Ascending aorta (tissue), 2 donors: ENCODE results near the gene SOAT1. TPM values are rescaled to one million over a fixed set of nuclear protein-coding genes. Genes with fewer than 3 reads are reported as not detected.

ENCODE experiments used
- DNase-seq, 2 donors: peaks; one replicate each; pipeline ENCODE4 v3.0.0-alpha.2; 2019; ENCODE audit warnings: low spot score in 2 of 2
- H3K27ac ChIP-seq, 2 donors: fragments of 200-600 bp; sonication (generic); one replicate each; pipeline ENCODE4 v1.5.1; 2016 to 2017; ENCODE audit warnings: mild to moderate bottlenecking in 1 of 2
- H3K27me3 ChIP-seq: fragments of 200-600 bp; sonication (generic); one replicate; pipeline ENCODE4 v1.5.1; 2017
- H3K36me3 ChIP-seq, 2 donors: fragments of 200-600 bp; sonication (generic); one replicate each; pipeline ENCODE4 v1.5.1; 2016
- H3K4me1 ChIP-seq, 2 donors: fragments of 200-600 bp; sonication (generic); one replicate each; pipeline ENCODE4 v1.5.1; 2016 to 2017; ENCODE audit warnings: mild to moderate bottlenecking in 1 of 2
- H3K4me3 ChIP-seq, 2 donors: fragments of 200-600 bp; sonication (generic); one replicate each; pipeline ENCODE4 v1.5.1; 2016 to 2017; ENCODE audit warnings: mild to moderate bottlenecking in 1 of 2
- H3K9me3 ChIP-seq, 2 donors: fragments of 200-600 bp; sonication (generic); one replicate each; pipeline ENCODE4 v1.5.1; 2016
- CTCF ChIP-seq, 3 experiments: fragments of 200-600 bp in 2 of 3; fragments of 450-650 bp in 1 of 3; sonication (generic) in 2 of 3; IDR thresholded peaks; one replicate each; pipeline ENCODE4 v1.5.1; 2016 to 2019; ENCODE audit warnings: antibody characterized with exemption in 3 of 3, mild to moderate bottlenecking in 1 of 3, moderate library complexity in 1 of 3
- intact Hi-C: fragments of 100-400 bp; cut with DNase I; formaldehyde crosslinking; loops from one replicate; pipeline ENCODE4 v1.15.1; 2023
- total RNA-seq: library from RNA; depleted of rRNA; stranded (reverse); fragments of >200 nt; gene quantifications from one replicate; pipeline ENCODE4 v1.1.0, GENCODE V29; 2016

Gene SOAT1
- total RNA-seq, 1 donor from 2014 or later, result 10.6 TPM

- Histone ChIP-seq H3K27ac (no peak overlapping the region), H3K9me3 (peaks cover 0 to 10% of the 10 kb centered on the region in 2 donors), H3K4me3 (no peak overlapping the region), H3K27me3 (no peaks in the 10 kb centered on the region), H3K36me3 (no peaks in the 10 kb centered on the region), H3K4me1 (no peaks in the 10 kb centered on the region)
- intact Hi-C loops, result no loop called here
- no peak for TF ChIP-seq CTCF (IDR thresholded peaks at IDR 0.05)
- no peak for DNase-seq
Measured at GRCh38 chr1:179278920-179279319, 14.7 kb upstream of the SOAT1 start.

GRCh38 chr1:179283992-179284391 lies 9.6 kb upstream of the SOAT1 start:
- Histone ChIP-seq H3K4me3 (no peak overlapping the region), H3K27ac (no peak overlapping the region), H3K36me3 (no peaks in the 10 kb centered on the region), H3K27me3 (no peaks in the 10 kb centered on the region), H3K4me1 (no peaks in the 10 kb centered on the region), H3K9me3 (peaks cover 0 to 5% of the 10 kb centered on the region in 2 donors)
- intact Hi-C loops, result no loop called here
- DNase-seq, result no peak
- no peak for TF ChIP-seq CTCF (IDR thresholded peaks at IDR 0.05)

GRCh38 chr1:179287946-179288345 lies 5.7 kb upstream of the SOAT1 start:
- intact Hi-C loops, result no loop called here
- H3K4me1 ChIP-seq, result peaks cover 0 to 2% of the 10 kb centered on the region in 2 donors
- no peaks in the 10 kb centered on the region for H3K9me3 ChIP-seq
- DNase-seq, result no peak
- no peaks in the 10 kb centered on the region for H3K27me3 ChIP-seq
- no peak overlapping the region for H3K4me3 ChIP-seq
- TF ChIP-seq CTCF (IDR thresholded peaks at IDR 0.05), result no peak
- H3K36me3 ChIP-seq, result no peaks in the 10 kb centered on the region
- no peak overlapping the region for H3K27ac ChIP-seq

GRCh38 chr1:179288977-179289376 lies 4.6 kb upstream of the SOAT1 start:
- Histone ChIP-seq H3K9me3 (no peaks in the 10 kb centered on the region), H3K4me3 (no peak overlapping the region), H3K36me3 (no peaks in the 10 kb centered on the region), H3K4me1 (peaks cover 0 to 2% of the 10 kb centered on the region in 2 donors), H3K27me3 (no peaks in the 10 kb centered on the region), H3K27ac (no peak overlapping the region)
- TF ChIP-seq CTCF (IDR thresholded peaks at IDR 0.05), result no peak
- no peak for DNase-seq
- intact Hi-C loops, result no loop called here

- no peak for DNase-seq
- peak overlapping the region; percentile 9 to 97 for H3K27ac ChIP-seq
- peak overlapping the region; percentile 88 to 94 for H3K4me3 ChIP-seq
- no peaks in the 10 kb centered on the region for H3K9me3 ChIP-seq
- no peak for TF ChIP-seq CTCF (IDR thresholded peaks at IDR 0.05)
- intact Hi-C loops, result loop anchor here (1.0 to 10.0 kb wide), 2 partner anchors 213 to 590 kb away; partner anchors contain the start of genes TOR1AIP1 and TOR3A
- H3K27me3 ChIP-seq, result no peaks in the 10 kb centered on the region
- H3K4me1 ChIP-seq, result peaks cover 3 to 10% of the 10 kb centered on the region in 2 donors
- H3K36me3 ChIP-seq, result no peaks in the 10 kb centered on the region
Measured at GRCh38 chr1:179295164-179295755, 1.7 kb downstream of the SOAT1 start.
